C1 segment of cervical spinal cord (tissue), 14 donors: ENCODE data around the gene SLC35E1.
"Not testable (repeated sequence)": the region's sequence is repeated elsewhere in the genome, so short reads cannot be mapped to it uniquely, and the experiment has no call there.

Experiments
- DNase-seq, 14 donors: peaks; one replicate each; lab custom pipeline; 2025; lab: John Stamatoyannopoulos, UW

SLC35E1 gene

DNA sequence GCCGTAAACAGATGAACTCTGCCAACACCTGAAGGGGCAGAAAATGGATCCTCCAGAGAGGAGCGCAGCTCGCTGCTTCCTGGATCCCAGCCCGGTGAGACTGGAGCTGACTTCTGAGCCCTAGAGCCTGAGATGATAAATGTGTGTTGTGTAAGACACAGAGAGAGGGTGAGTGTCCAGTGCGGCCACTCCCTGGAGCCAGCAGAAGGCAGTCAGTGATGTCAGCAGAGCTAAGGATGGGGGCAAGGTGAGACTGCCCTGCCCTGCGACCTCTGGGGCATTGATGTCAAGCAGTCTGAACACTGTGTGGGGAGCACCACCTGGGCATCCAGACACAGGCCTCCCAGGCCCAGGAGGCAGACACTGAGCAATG, 9.7 kb upstream of the SLC35E1 start:
- DNase-seq = no peak

DNA sequence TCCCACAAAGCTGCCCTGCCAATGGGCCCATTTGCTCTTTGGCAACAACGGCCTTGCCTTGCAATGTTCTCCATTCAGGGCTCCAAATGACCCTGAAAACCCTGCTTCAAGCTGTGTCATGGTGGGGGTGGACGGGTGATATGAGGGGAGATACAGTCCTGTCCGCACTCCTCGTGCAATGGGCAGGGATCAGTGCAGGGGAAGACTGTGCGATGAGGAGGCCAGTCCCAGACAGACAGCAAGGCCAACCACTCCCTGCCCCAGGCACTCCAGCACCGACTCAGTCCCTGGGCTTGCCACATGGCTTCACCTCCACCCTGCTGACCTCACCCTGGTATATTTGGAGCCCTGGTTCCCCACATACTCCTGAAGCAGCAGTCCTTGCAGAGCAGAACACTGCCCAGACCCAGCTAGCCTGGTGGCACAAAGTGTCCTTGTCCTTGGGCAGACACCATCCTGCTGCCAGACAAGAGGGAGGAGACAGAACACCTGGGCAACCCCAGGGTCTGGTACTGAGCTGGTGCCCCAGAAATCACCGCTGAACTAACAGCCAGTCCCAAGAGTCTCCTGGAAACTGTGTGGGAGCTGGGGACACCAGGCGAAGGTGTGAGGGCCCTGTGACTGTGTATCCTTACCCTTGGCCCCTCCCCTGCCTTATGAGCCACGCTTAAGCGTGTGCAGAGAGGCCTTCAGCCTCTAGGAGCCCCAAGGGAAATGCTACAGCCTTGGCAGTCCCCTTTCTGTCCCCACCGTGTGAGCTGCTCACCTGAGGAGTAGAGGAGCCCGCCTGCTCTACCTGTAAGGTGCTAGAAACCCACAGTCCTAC, 9.1 kb upstream of the SLC35E1 start:
- DNase-seq = no peak

DNA sequence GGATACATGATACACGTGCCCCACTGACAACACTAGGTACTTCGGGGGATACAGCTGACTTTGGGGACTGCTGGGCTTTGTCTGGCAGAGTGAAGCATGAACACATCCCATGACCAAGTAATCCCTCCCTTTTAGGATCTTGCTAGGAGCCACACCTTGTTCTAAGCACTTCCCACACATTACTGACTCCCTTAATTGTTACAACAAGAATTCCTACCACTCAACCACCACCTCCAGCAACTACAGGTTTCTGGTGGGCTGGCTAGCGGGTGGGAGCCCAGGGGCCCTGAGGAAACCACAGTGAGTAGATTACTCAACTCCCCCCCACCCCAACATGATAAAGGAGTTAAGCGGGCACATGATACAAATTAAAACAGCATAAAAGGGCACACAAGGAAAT, 7.2 kb upstream of the SLC35E1 start:
- DNase-seq = no peak

DNA sequence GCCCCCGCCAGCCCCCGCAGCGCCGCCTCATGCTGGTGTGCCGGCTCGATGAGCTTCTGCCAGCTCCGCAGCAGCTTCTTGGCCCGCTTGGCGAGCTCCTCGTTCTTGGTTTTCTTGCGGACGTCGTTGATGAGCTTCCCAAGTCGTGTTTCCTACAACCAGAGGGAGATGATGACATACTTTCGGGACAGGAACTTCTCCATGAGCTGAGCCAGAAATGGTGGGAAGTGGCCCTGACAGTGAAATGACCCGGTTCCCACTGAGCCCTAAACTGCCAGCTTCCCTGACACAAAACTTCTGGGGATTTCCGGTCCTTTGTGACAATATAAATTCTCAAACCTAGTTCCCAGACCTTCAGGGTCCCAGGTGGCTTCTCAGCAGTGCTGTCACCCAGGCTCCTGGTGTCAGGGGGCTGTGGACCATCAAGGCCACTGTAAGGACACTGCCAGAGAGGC, 5.3 kb upstream of the SLC35E1 start:
- DNase-seq = peak in 1 of 14 donors; percentile 4

DNA sequence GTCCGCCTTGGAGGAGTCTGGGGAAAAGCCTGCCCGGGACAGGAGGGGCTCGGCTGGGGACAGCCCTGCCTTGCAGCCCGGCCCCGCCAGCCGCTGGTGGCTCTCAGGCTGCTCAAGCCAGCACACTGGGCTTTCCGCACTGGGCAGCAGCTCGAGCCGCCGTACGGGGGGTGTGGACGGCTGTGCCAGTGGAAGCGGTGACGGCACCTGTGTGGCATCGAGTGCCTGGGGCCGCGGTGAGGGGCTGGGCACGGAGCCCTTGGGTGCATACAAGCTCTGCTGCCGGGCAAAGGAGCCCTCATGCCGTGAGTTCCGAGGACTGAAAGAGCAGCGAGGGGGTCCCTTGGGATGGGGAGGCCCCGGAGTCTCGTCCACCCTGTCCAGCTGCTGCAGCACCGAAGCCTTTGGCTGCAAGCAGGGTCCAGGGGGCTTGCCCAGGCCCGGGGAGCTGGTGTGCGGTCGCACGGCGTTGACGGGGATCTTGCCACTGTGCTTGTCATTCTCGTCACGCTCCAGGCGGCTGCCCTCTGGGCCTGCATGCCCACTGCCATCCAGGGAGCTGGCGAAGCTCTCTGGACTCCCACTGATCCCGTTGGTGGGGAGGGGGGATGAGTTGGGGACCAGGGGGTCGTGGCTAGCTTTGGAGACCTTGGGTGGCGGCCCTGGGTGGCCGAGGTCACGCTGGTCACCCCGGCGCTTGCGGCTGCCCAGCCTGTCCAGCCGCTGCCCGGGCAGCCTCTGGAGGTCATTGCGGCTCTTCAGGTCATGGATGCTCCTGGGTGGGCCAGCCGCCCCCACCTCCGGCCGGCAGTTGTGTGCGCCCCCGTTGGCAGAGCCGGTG, 4.7 kb upstream of the SLC35E1 start:
- DNase-seq = no peak

DNA sequence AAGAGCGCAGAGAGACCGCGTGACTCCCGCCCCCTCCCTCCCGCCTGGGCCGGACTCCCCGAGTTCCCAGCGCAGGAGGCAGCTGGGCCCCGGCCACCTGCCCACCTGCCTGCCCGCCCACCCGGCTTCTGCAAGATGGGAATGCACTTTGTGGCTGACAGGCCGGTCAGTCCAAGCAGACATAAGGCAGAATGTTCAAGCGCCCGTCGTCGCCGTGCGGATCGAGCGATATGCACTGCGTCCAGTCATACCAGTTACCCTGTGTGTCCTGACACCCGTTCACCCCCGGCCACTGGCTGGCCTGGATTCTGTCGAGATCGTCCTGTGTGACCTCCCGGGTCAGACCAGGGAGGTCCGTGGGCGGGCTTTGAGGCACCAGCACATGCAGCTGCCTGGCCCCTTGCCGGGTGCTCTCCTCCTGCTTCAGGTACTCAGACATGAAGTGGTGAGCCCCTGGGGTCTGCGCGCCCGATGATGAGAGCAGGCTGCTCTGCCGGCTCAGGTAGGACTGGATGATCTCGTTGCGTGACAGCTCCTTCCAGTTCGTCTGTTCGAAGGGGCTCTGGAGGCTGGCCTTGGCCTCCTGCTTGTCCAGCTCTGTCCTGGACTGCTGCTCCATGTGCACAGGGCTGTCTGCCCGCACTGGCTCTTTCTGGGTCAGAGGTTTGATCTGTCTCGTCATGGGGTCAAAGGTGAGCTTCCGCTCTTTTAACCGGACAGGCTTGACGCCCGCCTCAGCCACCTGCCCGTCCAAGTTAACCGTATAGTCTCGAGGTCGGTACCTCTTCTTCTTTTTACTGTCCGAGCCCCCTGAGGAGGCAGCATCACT, 3.9 kb upstream of the SLC35E1 start:
- DNase-seq = peak in 1 of 14 donors; percentile 3

DNA sequence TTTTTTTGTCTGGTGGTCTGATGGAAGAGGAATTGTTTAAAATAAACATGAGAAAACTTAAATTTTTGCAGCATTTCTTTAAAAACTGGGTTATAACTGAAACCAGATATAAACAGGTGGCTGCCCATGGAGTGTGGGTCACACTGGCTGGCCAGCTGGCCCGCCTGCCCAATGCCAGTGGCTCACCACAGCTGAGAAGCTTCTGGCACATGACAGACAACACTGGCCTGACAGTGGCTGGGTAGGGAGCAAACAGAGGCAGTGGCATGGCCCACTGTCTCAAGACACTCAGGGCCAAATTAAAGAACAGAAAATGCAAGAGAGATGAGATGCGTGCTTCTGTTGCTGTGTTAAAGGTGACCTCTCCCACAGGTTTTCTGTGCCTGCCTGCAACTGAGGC, 3.1 kb upstream of the SLC35E1 start:
- DNase-seq = no peak

DNA sequence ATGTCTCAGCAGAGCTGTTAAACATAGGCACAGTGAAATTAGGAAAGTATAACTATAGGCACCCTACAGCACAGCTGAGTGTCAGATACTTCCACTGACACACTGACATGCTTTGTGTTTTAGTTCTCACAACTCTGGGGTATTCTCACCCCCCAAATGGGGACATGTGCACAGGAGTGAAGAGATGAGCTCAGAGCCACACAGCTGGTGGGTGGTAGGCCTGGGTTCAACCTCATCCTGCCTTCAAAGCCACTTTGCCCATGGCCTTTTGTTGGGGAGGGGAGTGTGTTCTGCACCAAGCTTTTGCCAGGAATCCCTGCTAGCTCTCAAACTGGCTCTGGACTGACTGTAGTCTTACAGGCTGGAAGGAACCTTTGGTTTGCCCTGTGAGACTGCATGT, 1.7 kb upstream of the SLC35E1 start:
- DNase-seq = no peak

DNA sequence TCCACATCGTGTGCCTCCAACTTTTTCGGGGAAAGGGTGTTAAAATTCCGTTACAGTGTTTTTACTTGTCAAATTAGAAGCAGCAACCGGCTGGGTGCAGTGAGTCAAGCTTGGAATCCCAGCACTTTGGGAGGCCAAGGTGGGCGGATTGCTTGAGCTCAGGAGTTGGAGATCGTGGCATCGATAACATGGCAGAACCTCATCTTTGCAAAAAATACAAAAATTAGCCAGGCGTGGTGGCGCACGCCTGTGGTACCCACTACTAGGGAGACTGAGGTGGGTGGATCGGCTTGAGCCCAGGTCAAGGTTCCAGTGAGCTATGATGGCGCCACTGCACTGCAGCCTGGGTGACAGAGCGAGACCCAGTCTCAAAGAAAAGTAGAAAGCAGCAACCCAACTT, 1.1 kb upstream of the SLC35E1 start:
- DNase-seq = no peak

DNA sequence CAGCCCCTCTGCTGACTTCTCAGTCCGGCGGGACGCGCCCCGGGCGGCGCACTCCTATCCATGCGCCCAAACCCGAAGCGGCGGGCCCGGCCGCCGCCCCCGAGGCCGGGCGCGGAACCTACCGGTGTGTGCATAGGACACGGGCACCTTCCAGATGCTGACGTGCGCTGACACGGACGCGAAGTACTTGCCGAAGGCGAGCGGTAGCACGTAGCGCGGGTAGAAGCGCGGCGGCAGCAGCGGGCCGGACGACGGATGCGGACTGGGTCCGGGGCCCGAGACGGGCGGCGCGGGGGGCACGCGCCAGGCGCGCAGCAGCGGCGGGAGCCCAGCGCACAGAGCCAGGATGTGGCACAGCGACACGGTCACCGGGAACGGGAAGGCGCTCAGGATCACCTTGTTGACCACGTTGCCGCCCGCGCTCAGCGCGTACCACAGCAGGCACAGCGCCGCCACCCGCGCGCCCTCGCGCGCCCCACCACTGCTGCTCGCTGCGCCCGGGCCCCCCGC, 338 bp downstream of the SLC35E1 start:
- DNase-seq = no peak

DNA sequence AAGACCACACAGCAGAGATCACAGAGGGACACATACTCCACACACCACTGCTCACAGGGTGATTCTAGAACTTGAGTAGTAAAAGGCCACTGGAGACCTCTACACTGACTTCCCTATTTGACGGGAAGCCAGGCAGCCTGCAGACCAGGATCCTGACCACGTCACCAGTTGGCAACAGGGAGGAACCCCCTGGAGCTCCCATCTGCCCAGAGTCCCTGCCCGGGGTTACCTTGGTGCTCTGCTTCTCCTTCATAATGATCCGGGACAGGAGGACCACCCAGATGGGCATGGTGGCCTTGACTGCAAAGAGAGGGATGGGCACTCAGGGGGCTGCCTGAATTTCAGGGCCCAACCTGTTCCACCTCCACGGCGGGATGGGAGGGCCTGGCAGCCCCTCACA, 932 bp downstream of the SLC35E1 start:
- peak in 3 of 14 donors; percentile 19 to 48 (median 19) for DNase-seq

DNA sequence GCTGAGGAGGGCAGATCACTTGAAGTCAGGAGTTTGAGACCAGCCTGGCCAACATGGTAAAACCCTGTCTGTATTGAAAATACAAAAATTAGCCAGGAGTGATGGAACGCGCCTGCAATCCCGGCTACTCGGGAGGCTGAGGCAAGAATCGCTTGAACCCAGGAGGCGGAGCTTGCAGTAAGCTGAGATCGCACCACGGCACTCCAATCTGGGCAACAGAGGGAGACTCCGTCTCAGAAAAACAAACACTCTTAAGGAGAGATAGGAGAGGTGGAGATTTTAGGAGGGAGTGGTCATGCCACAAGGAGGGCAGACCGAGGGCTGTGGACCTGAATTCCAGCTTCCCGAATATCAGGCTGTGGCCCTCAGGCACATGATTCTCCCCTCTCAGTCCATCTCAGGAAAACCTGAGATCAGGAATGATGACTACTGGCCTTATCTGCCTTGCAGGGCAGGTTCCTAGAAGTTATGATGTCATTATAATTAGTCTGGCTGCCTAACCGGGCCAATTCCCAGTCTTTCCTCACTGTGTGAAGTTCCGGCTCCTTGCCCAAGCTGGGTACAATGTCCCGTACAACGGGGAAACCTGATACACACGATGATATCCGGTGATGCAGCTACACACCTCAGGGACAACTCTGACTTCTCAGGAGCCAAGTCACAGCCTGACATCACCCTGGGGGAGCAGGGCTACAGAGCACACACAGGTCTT, 2.5 kb downstream of the SLC35E1 start:
- no peak for DNase-seq

DNA sequence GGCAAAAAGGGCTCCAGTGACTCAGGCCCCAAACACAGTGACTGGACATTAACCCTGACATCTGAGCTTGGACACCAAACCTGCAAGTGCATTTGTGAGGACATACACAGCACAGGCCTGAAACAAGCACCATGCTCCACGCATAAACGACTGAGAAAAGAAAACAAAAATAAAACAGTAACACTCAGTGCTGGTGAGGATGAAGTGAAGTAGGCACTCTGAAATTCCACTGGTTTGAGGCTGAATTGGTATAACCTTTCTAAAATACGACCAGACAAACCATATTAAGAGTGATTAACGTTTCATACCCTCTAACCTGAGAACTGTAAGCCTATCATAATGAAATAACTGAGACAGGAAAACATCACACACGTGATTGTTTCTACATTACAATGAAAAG, 5.5 kb downstream of the SLC35E1 start:
- no peak for DNase-seq

DNA sequence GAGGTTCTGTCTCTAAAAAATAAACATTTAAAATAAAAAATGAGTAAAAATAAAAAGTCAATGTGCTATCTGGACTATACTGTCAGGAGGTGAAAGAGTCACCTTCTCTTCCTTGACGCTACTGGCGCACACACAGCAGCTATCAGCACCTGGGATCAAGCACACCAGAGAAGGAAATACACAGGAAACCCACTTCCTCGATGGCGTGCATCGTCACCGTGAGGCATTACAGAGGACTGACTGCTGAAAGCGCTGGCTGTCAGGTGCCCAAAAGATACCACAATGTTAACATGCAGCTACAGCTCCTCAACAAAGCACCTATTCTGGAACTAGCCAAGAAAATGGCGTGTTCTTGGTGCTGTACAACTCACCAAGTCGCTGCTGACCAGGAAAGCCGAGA, 6.1 kb downstream of the SLC35E1 start:
- no peak for DNase-seq

DNA sequence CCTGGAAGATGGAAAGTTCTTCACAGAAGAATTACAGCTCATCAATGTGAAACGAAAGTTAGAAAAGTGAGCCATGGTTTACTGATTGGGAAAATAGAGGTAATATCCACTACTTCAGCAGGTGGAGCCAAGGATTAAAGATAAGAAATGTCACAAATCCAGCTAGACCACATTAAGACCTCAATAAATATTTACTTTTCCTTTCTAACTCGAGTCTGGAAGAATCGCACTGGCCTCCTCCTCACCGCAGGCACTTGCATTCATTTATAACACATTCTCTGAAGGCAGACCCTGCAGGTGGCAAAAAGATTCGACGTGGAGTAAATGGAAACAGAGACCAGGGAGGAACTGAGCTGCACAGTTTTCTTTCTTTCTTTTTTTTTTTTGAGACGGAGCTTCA, 7.4 kb downstream of the SLC35E1 start:
- no peak for DNase-seq

DNA sequence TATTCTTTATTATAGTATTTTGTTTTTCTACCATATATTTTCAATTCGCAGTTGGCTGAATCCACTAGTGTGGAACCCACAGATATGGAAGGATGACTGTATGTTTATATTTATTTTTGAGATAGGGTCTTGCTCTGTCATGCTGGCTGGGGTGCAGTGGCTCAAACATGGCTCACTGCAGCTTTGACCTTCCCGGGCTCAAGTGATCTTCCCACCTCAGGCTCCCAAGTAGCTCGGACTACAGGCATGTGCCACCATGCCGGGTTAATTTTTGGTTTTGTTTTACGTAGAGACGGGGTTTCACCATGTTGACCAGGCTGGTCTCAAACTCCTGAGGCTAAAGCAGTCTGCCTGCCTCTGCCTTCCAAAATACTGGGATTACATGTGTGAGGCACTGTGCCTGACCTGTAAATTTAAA, 9.6 kb downstream of the SLC35E1 start:
- DNase-seq = no peak

DNA sequence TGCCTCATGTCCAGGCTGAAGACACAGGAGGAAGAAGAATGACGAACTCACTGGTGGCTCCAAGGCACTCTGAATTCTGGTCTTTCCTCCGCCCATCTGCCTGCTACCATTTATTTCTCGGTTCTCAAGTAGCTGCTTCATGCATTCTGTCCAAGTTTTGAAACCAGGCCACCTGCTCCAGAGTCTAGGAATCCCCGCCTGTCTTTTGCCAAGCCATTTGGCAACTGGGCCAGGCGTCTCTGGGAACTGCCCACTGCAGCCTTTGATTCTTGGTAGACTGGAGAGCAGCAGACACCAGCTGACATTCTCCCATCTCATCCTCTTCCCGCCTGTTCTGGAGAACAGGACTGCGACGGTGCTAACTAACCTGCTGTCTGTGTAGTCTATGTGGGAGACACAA, 10.8 kb downstream of the SLC35E1 start:
- peak in 9 of 14 donors; percentile 11 to 77 (median 53) for DNase-seq

DNA sequence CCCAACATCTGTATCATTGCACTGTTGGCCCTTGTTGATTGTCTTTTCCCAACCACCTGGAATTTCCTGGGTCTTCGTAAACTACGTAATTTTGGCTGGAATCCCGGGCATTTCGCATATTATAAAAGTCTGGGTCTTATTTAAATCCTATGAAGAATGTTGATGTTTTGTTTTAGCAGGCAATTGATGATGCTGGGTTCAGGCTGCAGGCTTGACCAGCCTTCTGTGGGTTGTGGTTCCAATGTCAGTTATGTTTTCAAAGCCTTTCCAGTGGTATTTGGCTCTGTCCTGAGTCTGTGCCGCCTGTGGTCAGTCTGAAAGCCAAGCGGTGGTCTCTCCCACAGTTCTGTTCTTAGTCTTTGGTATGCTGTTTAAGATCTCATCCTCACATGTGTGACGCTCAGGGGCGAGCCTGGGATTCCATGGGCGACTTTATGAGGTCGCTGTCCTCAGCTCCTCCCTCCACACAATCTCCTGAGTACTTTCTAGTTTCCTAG, 12.4 kb downstream of the SLC35E1 start:
- no peak for DNase-seq

DNA sequence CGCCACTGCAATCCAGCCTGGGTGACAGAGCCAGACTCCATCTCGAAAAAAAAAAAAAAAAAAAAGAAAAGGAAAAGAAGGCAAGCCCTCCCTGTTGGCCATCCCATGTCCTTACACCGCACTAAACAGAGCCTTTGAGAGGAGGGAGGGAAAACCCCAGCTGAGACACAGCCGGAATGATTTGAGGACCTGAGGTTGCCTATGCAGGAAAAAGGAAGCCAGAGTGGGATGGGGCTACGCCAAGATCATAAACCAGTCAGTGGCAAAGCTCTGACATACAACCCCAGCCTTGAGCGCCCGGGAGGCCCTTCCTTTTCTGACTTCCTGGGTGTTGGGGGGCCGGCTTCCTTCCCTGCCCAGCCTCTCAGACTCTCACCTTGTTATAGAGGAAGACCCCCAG, 17.4 kb downstream of the SLC35E1 start:
- DNase-seq = no peak

DNA sequence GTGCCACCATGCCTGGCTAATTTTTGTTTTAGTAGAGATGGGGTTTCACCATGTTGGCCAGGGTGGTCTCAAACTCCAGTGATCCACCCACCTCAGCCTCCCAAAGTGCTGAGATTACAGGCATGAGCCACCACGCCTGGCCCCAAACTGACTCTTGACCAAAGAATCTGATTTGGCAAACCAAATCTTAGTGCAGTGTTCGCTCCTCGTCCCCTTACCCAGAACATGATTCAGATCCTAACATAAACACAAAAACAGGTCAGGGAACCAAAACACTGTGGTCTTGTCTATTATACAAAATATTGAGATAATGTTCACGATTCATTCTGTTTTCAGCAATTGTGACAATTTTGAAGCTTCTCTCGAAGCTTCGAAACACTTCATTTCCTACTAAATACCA, 20.3 kb downstream of the SLC35E1 start:
- DNase-seq = not testable (repeated sequence)

DNA sequence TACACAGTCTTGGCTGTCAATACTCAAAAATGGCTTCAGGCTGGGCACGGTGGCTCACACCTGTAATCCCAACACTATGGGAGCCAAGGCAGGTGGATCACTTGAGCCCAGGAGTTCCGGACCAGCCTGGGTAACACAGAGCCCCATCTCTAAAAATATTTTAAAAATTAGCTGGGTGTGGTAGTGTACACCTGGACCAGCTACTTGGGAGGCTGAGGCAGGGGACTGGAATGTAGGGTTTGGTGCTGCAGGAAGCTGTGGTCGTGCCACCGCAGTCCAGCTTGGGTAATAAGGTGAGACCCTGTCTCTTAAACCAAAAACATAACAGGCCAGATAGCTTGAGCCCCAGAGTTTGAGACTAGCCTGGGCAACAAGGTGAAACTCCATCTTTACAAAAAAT, 23.3 kb downstream of the SLC35E1 start:
- DNase-seq = no peak
